Measurements from ENCODE around the gene SLC1A3.

GRCh38 chr5:36654564-36654963 lies 48.2 kb downstream of the SLC1A3 start:
- TF ChIP-seq, protein P1, sequence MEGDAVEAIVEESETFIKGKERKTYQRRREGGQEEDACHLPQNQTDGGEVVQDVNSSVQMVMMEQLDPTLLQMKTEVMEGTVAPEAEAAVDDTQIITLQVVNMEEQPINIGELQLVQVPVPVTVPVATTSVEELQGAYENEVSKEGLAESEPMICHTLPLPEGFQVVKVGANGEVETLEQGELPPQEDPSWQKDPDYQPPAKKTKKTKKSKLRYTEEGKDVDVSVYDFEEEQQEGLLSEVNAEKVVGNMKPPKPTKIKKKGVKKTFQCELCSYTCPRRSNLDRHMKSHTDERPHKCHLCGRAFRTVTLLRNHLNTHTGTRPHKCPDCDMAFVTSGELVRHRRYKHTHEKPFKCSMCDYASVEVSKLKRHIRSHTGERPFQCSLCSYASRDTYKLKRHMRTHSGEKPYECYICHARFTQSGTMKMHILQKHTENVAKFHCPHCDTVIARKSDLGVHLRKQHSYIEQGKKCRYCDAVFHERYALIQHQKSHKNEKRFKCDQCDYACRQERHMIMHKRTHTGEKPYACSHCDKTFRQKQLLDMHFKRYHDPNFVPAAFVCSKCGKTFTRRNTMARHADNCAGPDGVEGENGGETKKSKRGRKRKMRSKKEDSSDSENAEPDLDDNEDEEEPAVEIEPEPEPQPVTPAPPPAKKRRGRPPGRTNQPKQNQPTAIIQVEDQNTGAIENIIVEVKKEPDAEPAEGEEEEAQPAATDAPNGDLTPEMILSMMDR (IDR thresholded peaks at IDR 0.05; ENCODE audit: low read length), result no peak
- TF ChIP-seq EZH2phosphoT487 (IDR thresholded peaks at IDR 0.05; ENCODE audit: low read length) (no peak), EZH2 (optimal IDR thresholded peaks at IDR 0.05; ENCODE audit: low read depth, low read length) (no peak)
